Measurements from ENCODE around the gene GGA1. TPM values are rescaled to one million over a fixed set of nuclear protein-coding genes. Genes with fewer than 3 reads are reported as not detected.

The GGA1 gene
- polyA plus RNA-seq, 1 of the 3 experiments (the other 2 are of a cell fraction), result 81.1 TPM

GRCh38 chr22:37560608-37561211 lies 47.9 kb upstream of the GGA1 start (continued):
- no peak for TF ChIP-seq MEF2A (IDR thresholded peaks at IDR 0.05; ENCODE audit: borderline replicate concordance, low read depth)
- TF ChIP-seq FOXJ3 (CRISPR knock-in tag; IDR thresholded peaks at IDR 0.05), result no peak
- no peak for TF ChIP-seq CHD2 (IDR thresholded peaks at IDR 0.05; ENCODE audit: low read length, partially characterized antibody)
- TF ChIP-seq FOSL2 (IDR thresholded peaks at IDR 0.05; ENCODE audit: borderline replicate concordance, low read depth), result no peak
- TF ChIP-seq SIN3A (IDR thresholded peaks at IDR 0.05; ENCODE audit: borderline replicate concordance, low read depth, low read length), result no peak
- TF ChIP-seq PBX3 (IDR thresholded peaks at IDR 0.05), result peak; percentile 79

GRCh38 chr22:37561212-37562048 lies 47.2 kb upstream of the GGA1 start:
- peak overlapping the region; percentile 56 to 75 for H3K4me3 ChIP-seq (ENCODE audit: low read depth in 2 of 2, low read length in 1 of 2)
- H3K79me2 ChIP-seq (ENCODE audit: insufficient read depth), result peaks cover 59% of the 10 kb centered on the region

More at GRCh38 chr22:37561212-37562048, 47.2 kb upstream of the GGA1 start:
- H3K4me1 ChIP-seq (ENCODE audit: control insufficient read depth in 1 of 2, insufficient read depth in 2 of 2, low read depth in 1 of 2, low read length in 1 of 2), result peaks cover 10 to 28% of the 10 kb centered on the region in 2 experiments; a peak in 3 of 4 replicates
- peaks cover 4 to 7% of the 10 kb centered on the region in 2 experiments for H3K36me3 ChIP-seq (replicated peaks in 1 of 2; ENCODE audit: control insufficient read depth in 1 of 2, insufficient read depth in 2 of 2, low read length in 1 of 2)
- peak overlapping the region; percentile 99 for H3K4me2 ChIP-seq
- ChIA-PET CTCF (interaction anchor here (0.7 to 20.5 kb wide), 40 partner anchors 9 to 437 kb away, joined by 3 to 647 read pairs (median 4); partner anchors contain the start of genes CARD10, ELFN2 and MFNG), POLR2A (interaction anchor here (1.3 kb wide), 1 partner anchor 12 kb away, joined by 4 read pairs; no protein-coding TSS in a partner anchor)
- H3K27me3 ChIP-seq (ENCODE audit: insufficient read depth), result no peaks in the 10 kb centered on the region
- peak; percentile 94 for DNase-seq
- 3% methylated on average over 27 of the region's 56 CpGs for WGBS (ENCODE audit: low lambda C conversion rate)
- H3K9ac ChIP-seq, result peak overlapping the region; percentile 98
- H3K9me2 ChIP-seq, result no peaks in the 10 kb centered on the region
- TF ChIP-seq GATA2 (CRISPR knock-in tag; IDR thresholded peaks at IDR 0.05) (no peak), TCF12 (IDR thresholded peaks at IDR 0.05) (peak; percentile 45; the same call in 1 of the 2 replicates), NFIC (IDR thresholded peaks at IDR 0.05; ENCODE audit: borderline replicate concordance) (peak; percentile 16; the same call in 1 of the 2 replicates), MXI1 (IDR thresholded peaks at IDR 0.05; ENCODE audit: low read depth, low read length) (peak; percentile 41; the same call in 1 of the 2 replicates), RFX5 (IDR thresholded peaks at IDR 0.05; ENCODE audit: low read length) (no peak), RCOR1 (IDR thresholded peaks at IDR 0.05; ENCODE audit: low read length) (no peak), ZBTB33 (IDR thresholded peaks at IDR 0.05; ENCODE audit: borderline replicate concordance, low read depth) (no peak), SIN3A (IDR thresholded peaks at IDR 0.05; ENCODE audit: borderline replicate concordance, low read depth, low read length) (peak; percentile 74), RAD21 (IDR thresholded peaks at IDR 0.05; ENCODE audit: low read length) (peak; percentile 27; the same call in 1 of the 2 replicates), SMC3 (IDR thresholded peaks at IDR 0.05; ENCODE audit: low read depth, low read length) (peak; percentile 44; the same call in 1 of the 2 replicates), CTCF (IDR thresholded peaks at IDR 0.05) (peak; percentile 89), NRF1 (IDR thresholded peaks at IDR 0.05; ENCODE audit: low read depth, low read length) (no peak)
- TF ChIP-seq, protein P1, sequence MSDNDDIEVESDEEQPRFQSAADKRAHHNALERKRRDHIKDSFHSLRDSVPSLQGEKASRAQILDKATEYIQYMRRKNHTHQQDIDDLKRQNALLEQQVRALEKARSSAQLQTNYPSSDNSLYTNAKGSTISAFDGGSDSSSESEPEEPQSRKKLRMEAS (IDR thresholded peaks at IDR 0.05; ENCODE audit: low read depth), result peak; percentile 97
- no peak overlapping the region; the same call in 1 of the 2 replicates for H2AFZ ChIP-seq (ENCODE audit: low read depth)
- peaks cover 47% of the 10 kb centered on the region for H3F3A ChIP-seq (replicated peaks; ENCODE audit: insufficient read depth)
- H3K27ac ChIP-seq (ENCODE audit: low read depth in 2 of 2, low read length in 1 of 2), result peak overlapping the region in 1 of 2 experiments; percentile 96; a peak in 2 of 4 replicates
- no peaks in the 10 kb centered on the region for H3K9me3 ChIP-seq
- peaks cover 43% of the 10 kb centered on the region for H4K20me1 ChIP-seq (ENCODE audit: insufficient read depth)
